ENCODE measurements around the gene ZSCAN30.
"Not testable (repeated sequence)": the region's sequence is repeated elsewhere in the genome, so short reads cannot be mapped to it uniquely, and the experiment has no call there.

DNA sequence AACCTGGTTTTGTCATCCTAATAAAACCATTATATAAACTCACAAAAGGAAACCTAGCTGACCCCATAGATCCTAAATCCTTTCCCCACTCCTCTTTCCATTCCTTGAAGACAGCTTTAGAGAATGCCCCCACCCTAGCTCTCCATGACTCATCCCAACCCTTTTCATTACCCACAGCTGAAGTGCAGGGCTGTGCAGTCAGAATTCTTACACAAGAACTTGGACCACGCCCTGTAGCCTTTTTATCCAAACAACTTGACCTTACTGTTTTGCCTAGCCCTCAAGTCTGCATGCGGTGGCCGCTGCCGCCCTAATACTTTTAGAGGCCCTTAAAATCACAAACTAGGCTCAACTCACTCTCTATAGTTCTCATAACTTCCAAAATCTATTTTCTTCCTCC, 70.7 kb downstream of the ZSCAN30 start:
- TF ChIP-seq, protein P1, sequence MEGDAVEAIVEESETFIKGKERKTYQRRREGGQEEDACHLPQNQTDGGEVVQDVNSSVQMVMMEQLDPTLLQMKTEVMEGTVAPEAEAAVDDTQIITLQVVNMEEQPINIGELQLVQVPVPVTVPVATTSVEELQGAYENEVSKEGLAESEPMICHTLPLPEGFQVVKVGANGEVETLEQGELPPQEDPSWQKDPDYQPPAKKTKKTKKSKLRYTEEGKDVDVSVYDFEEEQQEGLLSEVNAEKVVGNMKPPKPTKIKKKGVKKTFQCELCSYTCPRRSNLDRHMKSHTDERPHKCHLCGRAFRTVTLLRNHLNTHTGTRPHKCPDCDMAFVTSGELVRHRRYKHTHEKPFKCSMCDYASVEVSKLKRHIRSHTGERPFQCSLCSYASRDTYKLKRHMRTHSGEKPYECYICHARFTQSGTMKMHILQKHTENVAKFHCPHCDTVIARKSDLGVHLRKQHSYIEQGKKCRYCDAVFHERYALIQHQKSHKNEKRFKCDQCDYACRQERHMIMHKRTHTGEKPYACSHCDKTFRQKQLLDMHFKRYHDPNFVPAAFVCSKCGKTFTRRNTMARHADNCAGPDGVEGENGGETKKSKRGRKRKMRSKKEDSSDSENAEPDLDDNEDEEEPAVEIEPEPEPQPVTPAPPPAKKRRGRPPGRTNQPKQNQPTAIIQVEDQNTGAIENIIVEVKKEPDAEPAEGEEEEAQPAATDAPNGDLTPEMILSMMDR (IDR thresholded peaks at IDR 0.05), result not testable (repeated sequence)
- not testable (repeated sequence) for TF ChIP-seq POLR2A (IDR thresholded peaks at IDR 0.05)
